ENCODE data around the gene ITIH4.

The ITIH4 gene

DNA sequence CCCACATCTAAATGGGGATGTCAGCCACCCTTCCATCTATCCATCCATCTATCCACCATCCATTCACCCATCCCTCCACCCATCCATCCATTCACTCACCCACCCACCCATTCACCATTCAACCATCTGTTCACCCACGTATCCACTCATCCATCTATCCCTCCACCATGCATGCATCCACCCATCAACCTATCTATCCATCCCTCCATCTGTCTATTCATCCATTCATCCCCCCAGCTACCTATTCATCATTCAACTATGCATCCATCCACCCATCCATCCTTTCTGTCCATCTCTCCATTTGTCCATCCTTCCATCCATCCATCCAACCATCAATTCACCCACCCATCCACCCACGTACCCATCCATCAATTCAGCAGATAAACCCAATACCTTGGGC lies 21.3 kb downstream of the ITIH4 start:
- TF ChIP-seq FOXP2 (optimal IDR thresholded peaks at IDR 0.05; ENCODE audit: borderline replicate concordance, extremely low read depth, extremely low read length, insufficient read depth): no peak
- no peak for TF ChIP-seq POLR2AphosphoS5 (IDR thresholded peaks at IDR 0.05; ENCODE audit: low read depth, low read length)
- no peak for TF ChIP-seq REST (IDR thresholded peaks at IDR 0.05; ENCODE audit: insufficient read depth in 1 of 2, low read depth in 2 of 2, low read length in 2 of 2)
- TF ChIP-seq SIN3A (IDR thresholded peaks at IDR 0.05; ENCODE audit: borderline replicate concordance, insufficient read depth, low read length): no peak
- TF ChIP-seq TAF1 (IDR thresholded peaks at IDR 0.05; ENCODE audit: borderline replicate concordance, insufficient read depth, low read length): no peak

GRCh38 chr3:52805270-52806039 lies 25.0 kb downstream of the ITIH4 start:
- no peak for TF ChIP-seq FOXP2 (optimal IDR thresholded peaks at IDR 0.05; ENCODE audit: borderline replicate concordance, extremely low read depth, extremely low read length, insufficient read depth)
- TF ChIP-seq POLR2AphosphoS5 (IDR thresholded peaks at IDR 0.05; ENCODE audit: low read depth, low read length): no peak
- TF ChIP-seq REST (IDR thresholded peaks at IDR 0.05; ENCODE audit: insufficient read depth in 1 of 2, low read depth in 2 of 2, low read length in 2 of 2): no peak

DNA sequence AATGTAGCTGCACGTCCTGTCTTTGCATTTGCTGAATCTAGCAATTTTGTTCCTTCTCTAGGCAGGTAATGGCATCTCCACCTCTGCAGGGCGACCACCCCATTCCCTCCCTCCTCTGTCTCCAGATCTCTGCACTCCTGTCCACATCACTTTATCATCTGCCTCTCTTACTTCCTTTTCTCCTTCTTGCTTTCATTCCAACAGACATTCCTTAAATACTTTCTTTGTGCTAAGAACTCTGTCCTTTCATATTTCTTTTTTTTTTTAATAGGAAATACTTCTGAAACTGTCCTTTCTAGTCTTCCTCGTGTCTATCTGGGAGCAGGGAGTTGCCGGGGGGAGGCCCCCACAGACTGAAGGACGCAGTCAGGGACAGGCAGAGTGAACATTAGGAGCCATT lies 28.6 kb downstream of the ITIH4 start:
- TF ChIP-seq FOXP2 (optimal IDR thresholded peaks at IDR 0.05; ENCODE audit: borderline replicate concordance, extremely low read depth, extremely low read length, insufficient read depth) (no peak), TAF1 (IDR thresholded peaks at IDR 0.05; ENCODE audit: borderline replicate concordance, insufficient read depth, low read length) (no peak), POLR2AphosphoS5 (IDR thresholded peaks at IDR 0.05; ENCODE audit: low read depth, low read length) (no peak), REST (IDR thresholded peaks at IDR 0.05; ENCODE audit: insufficient read depth in 1 of 2, low read depth in 2 of 2, low read length in 2 of 2) (no peak), SIN3A (IDR thresholded peaks at IDR 0.05; ENCODE audit: borderline replicate concordance, insufficient read depth, low read length) (no peak)

GRCh38 chr3:52800079-52800478 lies 30.4 kb downstream of the ITIH4 start:
- TF ChIP-seq FOXP2 (optimal IDR thresholded peaks at IDR 0.05; ENCODE audit: borderline replicate concordance, extremely low read depth, extremely low read length, insufficient read depth) (no peak), SIN3A (IDR thresholded peaks at IDR 0.05; ENCODE audit: borderline replicate concordance, insufficient read depth, low read length) (no peak), TAF1 (IDR thresholded peaks at IDR 0.05; ENCODE audit: borderline replicate concordance, insufficient read depth, low read length) (no peak)

GRCh38 chr3:52798978-52799476 lies 31.4 kb downstream of the ITIH4 start:
- TF ChIP-seq TAF1 (IDR thresholded peaks at IDR 0.05; ENCODE audit: borderline replicate concordance, insufficient read depth, low read length) (no peak), SIN3A (IDR thresholded peaks at IDR 0.05; ENCODE audit: borderline replicate concordance, insufficient read depth, low read length) (no peak), FOXP2 (optimal IDR thresholded peaks at IDR 0.05; ENCODE audit: borderline replicate concordance, extremely low read depth, extremely low read length, insufficient read depth) (no peak), POLR2AphosphoS5 (IDR thresholded peaks at IDR 0.05; ENCODE audit: low read depth, low read length) (no peak), REST (IDR thresholded peaks at IDR 0.05; ENCODE audit: insufficient read depth in 1 of 2, low read depth in 2 of 2, low read length in 2 of 2) (no peak)

Measured in PFSK-1 (cell line).